MM.1S (cell line): ENCODE data around the gene INO80B.

ENCODE experiments used
- EZH2 ChIP-seq: fragments of 300-600 bp; sonication (generic); optimal IDR thresholded peaks from 2 replicates; pipeline ENCODE3; 2017; ENCODE audit warnings: low read depth, mild to moderate bottlenecking, antibody characterized with exemption, low read length, mixed read lengths
- TF ChIP-seq, protein P1 (sequence below): fragments of 300-600 bp; sonication (generic); IDR thresholded peaks from 2 replicates; pipeline ENCODE4 v1.5.1; 2016; ENCODE audit warnings: antibody characterized with exemption, low read length, mixed read lengths

DNA sequence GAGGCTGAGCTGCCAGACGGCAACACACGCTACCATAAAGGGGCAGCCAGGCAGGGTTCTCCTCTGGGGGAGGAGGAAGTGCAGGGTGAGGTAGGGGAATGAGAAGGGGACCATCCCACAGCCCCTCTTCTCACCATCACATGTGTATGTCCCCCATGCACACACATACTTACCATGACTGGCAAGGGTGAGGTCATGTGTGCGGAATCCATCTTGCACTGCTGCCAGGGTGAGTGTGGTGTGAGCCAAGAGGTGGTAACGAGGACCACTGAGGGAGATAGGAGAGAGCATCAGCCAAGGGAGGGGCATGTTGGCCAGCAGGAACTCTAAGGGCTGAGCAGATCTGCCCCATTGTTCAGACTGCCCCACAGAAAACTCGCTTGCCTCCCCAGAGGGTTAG lies 26.2 kb upstream of the INO80B start:
- TF ChIP-seq, protein P1, sequence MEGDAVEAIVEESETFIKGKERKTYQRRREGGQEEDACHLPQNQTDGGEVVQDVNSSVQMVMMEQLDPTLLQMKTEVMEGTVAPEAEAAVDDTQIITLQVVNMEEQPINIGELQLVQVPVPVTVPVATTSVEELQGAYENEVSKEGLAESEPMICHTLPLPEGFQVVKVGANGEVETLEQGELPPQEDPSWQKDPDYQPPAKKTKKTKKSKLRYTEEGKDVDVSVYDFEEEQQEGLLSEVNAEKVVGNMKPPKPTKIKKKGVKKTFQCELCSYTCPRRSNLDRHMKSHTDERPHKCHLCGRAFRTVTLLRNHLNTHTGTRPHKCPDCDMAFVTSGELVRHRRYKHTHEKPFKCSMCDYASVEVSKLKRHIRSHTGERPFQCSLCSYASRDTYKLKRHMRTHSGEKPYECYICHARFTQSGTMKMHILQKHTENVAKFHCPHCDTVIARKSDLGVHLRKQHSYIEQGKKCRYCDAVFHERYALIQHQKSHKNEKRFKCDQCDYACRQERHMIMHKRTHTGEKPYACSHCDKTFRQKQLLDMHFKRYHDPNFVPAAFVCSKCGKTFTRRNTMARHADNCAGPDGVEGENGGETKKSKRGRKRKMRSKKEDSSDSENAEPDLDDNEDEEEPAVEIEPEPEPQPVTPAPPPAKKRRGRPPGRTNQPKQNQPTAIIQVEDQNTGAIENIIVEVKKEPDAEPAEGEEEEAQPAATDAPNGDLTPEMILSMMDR: no peak
- TF ChIP-seq EZH2: no peak
